RPMI7951 (cell line): ENCODE data around the gene AKAP10. TPM values are rescaled to one million over a fixed set of nuclear protein-coding genes. Genes with fewer than 3 reads are reported as not detected.
A peak's percentile ranks its signal among the peaks of the same experiment; 100 is the strongest.
"Not testable (repeated sequence)": the region's sequence is repeated elsewhere in the genome, so short reads cannot be mapped to it uniquely, and the experiment has no call there.

Experiments
- DNase-seq: peaks from one replicate; pipeline ENCODE4 v3.0.0-alpha.2; 2012; ENCODE audit warnings: low read depth
- total RNA-seq: library from RNA; depleted of rRNA; stranded (reverse); fragments of >200 nt; shearing (Covaris generic); gene quantifications from 2 replicates; pipeline ENCODE4 v1.2.3, GENCODE V29; 2014

AKAP10 gene
- total RNA-seq, 1 experiment from 2014 or later, result 19.7 TPM

DNA sequence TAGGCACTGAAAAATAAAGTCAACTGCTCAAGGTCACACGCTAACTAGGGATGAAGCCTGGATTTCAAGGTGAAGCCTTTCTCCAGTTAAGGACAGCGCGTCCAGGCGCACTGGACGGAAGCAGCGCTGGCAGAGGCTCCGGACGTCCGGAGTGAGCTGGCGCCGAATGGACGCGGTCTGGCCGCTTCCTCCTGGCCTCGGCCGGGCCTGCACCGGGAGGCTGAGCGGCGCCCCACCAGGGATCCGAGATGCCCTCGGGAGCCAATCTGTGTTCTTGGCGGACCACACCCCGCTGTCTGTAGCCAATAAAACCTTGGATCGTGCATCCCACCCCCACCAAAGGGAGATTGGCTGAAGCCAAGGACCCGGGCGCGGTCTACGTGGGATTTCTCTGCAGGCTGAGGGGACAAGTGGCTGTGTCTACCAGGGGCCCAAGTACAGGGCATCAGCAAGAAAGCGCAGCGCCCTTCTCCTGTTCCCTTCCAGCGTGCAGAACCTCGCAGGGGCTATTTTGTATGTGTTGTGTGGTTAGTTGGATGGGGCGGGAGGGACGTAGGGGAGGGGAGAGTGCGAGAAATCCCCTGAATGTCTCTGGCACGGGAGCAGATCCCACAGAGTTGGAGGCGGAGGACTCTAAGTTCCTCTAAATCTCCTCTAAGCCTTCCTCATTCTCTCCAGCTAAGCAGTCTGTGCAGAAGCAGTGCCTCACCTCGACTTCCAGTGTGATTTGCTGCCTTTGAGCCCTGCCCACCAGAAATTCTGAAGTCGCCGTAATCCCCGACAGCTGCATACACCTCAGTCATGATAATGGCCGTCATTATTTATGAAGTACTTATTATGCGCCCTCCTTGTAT, 2.5 kb upstream of the AKAP10 start:
- DNase-seq, result no peak

DNA sequence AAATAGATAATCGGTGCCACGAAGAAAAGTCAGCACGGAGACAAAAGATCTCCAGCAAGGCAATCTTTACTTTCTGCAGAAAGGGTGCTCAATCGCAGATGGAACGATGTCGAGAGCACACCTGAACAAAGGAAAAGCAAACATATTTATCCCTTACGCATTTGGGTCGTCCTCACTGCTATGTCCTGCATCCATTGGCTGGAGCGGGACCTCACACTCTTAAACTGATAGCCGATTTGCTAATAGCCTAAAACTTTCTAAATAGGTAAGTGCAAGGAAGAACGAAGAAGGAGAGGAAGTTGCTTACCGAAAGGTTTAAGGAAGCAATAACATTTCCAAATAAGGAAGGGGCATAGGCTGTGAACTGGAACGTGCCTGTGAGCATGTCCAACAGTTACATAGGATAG, 1.2 kb upstream of the AKAP10 start:
- no peak for DNase-seq

GRCh38 chr17:19978209-19978802, 678 bp upstream of the AKAP10 start:
- no peak for DNase-seq

DNA sequence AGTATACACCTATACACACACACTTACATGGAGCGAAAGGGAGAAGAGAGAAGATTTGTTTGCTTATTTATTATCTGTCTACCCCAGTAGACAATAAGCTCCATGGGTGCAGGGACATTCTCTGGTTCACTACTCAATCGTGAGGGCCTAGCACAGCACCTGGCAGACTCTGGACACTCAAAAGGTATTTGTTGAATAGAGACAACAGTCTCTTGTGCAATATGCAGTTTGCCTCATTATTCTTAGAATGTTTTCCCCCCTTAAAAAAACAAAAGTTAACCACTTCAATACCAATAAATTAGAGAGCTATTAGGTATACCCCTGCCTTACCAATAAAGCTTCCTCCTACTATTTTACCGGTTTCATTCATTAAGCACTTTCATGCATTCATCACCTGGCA, 2.0 kb downstream of the AKAP10 start:
- DNase-seq, result no peak

GRCh38 chr17:19973156-19973555, 4.5 kb downstream of the AKAP10 start:
- DNase-seq, result no peak

- not testable (repeated sequence) for DNase-seq
Observed at GRCh38 chr17:19962954-19963353, 14.7 kb downstream of the AKAP10 start.

DNA sequence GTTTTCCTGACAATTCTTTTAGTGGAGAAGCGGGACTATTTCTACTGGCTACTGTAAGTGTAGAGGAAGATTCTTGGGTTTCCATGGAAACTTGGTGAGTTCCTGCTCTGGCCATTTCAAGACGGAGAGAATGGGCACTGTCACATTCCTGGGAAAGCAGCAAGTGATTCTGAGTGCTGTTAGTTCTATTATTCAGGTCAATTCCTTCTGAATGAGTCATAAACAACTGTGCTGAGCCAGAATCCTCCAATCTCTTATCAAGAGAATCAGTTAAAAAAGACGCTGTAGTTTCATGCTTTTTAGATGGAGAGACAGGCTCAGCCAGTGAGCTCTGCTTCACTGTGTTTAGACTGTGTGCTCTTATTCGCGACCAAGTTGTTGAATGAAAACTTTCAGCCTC, 19.6 kb downstream of the AKAP10 start:
- DNase-seq, result peak; percentile 94

DNA sequence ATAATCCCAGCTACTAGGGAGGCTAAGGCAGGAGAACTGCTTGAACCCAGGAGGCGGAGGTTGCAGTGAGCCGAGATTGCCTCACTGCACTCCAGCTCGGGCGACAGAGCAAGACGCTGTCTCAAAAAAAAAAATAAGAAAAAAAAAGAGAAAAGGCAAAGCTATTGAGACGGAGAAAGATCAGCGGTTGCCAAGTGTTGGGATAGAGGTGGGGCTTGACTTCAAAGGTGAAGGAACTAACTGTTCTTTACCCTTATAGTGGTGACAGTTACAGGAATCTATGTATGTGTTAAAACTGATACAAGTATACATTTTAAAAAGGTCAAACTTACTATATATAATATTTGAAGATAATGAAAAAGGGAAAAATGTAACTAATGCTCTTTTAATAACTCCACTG, 22.5 kb downstream of the AKAP10 start:
- no peak for DNase-seq

- DNase-seq, result not testable (repeated sequence)
Observed at GRCh38 chr17:19951411-19951810, 26.2 kb downstream of the AKAP10 start.

DNA sequence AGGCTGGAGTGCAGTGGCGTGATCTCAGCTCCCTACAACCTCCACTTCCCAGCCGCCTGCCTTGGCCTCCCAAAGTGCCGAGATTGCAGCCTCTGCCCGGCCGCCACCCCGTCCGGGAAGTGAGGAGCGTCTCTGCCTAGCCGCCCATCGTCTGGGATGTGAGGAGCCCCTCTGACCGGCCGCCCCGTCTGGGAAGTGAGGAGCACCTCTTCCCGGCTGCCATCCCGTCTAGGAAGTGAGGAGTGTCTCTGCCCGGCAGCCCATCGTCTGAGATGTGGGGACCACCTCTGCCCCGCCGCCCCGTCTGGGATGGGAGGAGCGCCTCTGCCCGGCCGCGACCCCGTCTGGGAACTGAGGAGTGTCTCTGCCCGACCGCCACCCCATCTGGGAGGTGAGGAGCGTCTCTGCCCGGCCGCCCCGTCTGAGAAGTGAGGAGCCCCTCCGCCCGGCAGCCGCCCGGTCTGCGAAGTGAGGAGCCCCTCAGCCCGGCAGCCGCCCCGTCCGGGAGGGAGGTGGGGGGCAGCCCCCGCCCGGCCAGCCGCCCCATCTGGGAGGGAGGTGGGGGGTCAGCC, 26.9 kb downstream of the AKAP10 start:
- DNase-seq, result not testable (repeated sequence)

- DNase-seq, result no peak
Observed at GRCh38 chr17:19948116-19948943, 29.3 kb downstream of the AKAP10 start.

DNA sequence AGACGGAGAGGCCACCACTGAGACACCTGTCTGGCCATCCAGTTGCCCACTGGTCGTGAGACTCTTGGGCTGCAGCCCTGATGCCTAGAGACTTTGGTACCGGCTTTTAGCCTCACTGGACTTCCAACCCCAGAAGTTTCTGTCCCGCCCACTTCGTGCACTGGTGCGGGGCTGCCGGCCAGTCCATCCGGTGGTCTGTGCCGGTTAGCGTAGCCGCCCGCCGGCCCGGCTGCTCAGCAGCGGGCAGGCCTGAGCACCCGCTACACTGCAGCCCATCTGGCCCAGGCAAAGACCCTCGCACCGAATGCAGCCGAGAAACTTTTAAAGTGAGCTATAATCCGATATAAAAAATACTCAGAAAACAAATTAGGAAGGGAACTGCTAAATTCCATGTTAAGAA, 30.7 kb downstream of the AKAP10 start:
- DNase-seq, result no peak

DNA sequence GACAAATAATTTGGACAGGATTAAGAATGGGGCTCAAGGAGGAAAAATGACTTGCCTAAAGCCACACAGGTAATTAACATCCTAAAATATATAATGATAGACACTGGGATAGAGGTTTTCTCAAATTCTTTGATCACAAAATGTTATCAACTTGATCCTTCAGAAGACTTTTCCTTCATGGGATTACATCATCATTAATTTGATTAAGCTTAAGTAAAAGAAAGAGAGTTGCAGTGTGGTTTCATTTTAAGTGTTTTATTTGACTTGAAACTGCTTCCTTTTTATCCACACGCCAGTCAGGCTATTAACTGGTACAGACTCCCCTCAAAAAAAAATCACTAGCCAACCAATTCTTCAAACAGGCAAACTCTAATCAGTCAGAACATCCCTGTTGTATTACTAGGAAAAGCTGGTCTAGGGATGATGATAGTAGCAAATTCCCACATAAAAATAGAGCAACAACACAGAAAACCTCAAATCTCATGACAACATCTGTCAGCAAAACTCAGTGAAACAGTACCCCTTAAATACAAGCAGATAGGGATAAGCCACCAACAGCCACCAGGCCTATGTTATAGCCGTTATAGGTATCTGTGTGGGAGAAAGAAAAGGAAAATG, 32.5 kb downstream of the AKAP10 start:
- no peak for DNase-seq

- no peak for DNase-seq
Observed at GRCh38 chr17:19943599-19943998, 34.0 kb downstream of the AKAP10 start.

- DNase-seq, result no peak
Observed at GRCh38 chr17:19943026-19943425, 34.6 kb downstream of the AKAP10 start.

GRCh38 chr17:19940722-19941464, 36.7 kb downstream of the AKAP10 start:
- no peak for DNase-seq

DNA sequence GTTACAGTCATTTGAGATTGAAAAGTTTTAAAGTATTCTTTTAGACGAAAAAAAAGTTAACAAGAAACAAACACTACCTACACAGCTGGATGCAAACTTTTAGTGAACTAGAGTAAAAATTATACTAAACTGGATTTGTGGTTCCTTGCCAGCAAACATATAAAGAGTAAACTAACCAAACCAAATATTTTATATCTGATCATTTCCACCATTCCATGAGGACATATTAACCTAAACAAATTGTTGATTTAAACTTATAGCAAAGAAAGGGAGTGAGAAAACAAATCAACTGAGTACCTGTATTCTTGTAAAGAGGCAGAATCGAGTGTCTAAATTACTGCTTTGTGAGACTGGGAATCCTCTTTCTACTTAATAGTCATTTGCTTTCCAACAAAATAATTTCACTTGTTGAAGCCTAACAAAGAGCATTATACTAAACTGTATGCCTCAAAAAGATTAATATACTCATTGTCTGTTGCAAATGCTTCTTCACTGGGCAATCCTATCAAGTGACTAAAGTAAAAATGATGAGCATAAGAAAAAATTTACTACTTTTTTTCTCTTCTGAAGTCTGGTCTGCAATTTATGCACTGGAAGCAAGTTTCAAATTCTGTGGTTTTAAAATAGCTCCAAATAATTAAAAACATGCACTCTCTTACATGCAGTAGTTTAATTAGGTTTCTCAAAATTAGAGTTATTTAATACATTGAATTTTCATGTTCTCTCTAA, 37.5 kb downstream of the AKAP10 start:
- DNase-seq, result no peak

DNA sequence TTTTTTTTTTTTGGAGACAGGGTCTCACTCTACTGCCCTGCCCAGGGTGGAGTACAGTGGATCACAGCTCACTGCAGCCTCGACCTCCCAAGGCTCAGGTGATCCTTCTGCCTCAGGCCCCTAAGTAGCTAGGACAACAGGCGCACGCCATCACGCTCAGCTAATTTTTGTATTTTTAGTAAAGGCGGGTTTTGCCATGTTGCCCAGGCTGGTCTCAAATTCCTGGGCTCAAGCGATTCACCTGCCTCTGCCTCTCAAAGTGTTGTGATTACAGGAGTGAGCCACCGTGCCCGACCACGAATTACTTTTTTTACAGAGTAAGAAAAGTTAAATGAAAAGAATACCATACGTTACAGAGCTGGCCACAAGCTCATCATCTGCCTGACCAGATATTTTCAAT, 38.9 kb downstream of the AKAP10 start:
- DNase-seq, result no peak

- DNase-seq, result no peak
Observed at GRCh38 chr17:19937522-19937921, 40.1 kb downstream of the AKAP10 start.

DNA sequence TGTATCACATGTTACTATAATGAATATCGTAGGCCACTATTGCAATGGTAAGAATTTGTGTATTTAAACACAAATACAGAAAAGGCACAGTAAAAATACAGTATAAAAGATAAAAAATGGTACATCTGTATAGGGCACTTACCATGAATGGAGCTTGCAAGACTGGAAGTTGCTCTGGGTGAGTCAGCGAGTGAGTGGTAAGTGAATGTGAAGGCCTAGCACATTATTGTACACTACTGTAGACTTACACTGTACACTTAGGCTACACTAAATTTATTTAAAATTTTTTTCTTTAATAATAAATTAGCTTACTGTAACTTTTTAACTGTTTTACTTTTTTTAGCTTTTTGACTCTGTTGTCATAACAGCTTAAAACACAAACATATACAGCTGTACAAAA, 42.5 kb downstream of the AKAP10 start:
- no peak for DNase-seq
